Epithelial cell of esophagus (primary cell): ENCODE measurements around the gene PKM.

Experiments used
- DNase-seq: peaks from one replicate; pipeline ENCODE4 v3.0.0; 2010; ENCODE audit warnings: low read depth
- H3K4me3 ChIP-seq: 2 replicates; pipeline ENCODE4 v1.5.1; 2011; ENCODE audit warnings: mild to moderate bottlenecking, low read length, control low read depth
- CTCF ChIP-seq: IDR thresholded peaks from 2 replicates; pipeline ENCODE4 v1.5.1; 2011; ENCODE audit warnings: low read depth, mild to moderate bottlenecking, low read length, control low read depth, inconsistent platforms; ENCODE audit not compliant: insufficient read depth; ENCODE audit errors: missing control alignments

Gene PKM

DNA sequence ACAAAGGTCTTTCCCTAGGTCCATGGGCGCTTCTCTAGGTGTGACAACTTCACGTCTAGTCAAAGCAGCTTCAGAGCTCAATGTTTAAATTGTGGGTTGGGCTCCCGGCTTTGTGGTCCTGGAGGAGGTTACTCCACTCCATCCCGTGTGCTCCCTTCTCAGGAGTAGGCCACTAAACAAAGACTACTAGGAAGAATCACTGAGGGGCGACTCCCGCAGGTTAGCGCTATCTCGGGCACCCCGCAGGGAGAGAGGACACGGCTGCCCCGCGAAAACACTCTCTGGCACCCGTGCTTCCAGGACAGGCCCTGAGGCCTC lies 40.9 kb upstream of the PKM start:
- H3K4me3 ChIP-seq = peak overlapping the region; percentile 74
- no peak for TF ChIP-seq CTCF
- peak; percentile 24 for DNase-seq

GRCh38 chr15:72271221-72271620 lies 40.2 kb upstream of the PKM start:
- no peak for TF ChIP-seq CTCF
- peak overlapping the region; percentile 74 for H3K4me3 ChIP-seq
- no peak for DNase-seq

DNA sequence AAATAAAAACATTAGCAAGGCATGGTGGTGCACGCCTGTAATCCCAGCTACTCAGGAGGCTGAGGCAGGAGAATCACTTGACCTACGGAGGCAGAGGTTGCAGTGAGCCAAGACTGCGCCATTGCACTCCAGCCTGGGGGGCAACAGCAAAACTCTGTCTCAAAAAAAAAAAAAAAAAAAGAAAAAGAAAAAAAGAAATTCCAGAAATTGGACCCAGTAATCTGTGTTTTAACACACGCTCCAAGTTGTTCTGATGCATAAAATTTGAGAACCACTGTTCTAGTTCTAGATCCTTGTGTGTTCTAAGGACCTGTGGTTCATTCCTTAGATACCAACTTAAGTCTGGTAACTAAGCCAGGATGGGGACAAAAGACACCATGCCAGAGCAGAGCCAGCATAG lies 38.7 kb upstream of the PKM start:
- TF ChIP-seq CTCF = no peak
- no peak for DNase-seq
- no peak overlapping the region for H3K4me3 ChIP-seq

- no peak for TF ChIP-seq CTCF
- H3K4me3 ChIP-seq = no peak overlapping the region
- no peak for DNase-seq
Observed at GRCh38 chr15:72265031-72265430, 34.0 kb upstream of the PKM start.

GRCh38 chr15:72252663-72253299 lies 21.8 kb upstream of the PKM start:
- no peak for DNase-seq
- no peak overlapping the region for H3K4me3 ChIP-seq
- no peak for TF ChIP-seq CTCF

DNA sequence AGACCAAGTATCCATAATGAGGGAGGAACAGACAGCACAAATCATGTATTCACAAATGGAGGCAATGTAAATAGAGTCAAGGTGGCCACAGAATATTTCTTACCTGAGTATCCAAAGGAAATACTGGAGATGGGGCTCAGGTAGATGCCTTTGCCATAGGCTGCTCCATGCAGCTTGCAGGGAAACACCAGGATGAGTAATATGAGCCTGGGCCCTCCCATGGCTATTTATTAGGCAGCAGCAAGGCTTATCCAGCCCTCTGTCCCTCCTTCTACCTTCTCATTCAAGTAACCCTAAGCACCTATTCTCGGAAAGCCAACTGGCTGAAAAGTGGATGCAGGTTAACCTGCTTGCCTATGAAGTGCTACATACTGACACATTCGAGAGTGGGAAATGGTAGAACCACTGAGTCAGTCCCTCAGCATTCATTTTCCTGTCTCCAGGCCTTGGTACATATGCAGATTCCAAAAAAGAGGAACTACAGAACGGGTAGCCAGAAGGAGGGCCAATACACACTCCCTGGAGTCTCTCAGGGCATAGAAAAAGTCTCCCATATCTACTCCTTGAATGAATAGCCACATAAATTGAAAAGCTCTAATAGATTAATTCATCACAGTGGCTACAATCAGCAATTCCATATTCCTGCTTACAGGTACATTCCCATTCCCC lies 18.3 kb upstream of the PKM start:
- peak; percentile 5 for DNase-seq
- TF ChIP-seq CTCF = no peak
- no peak overlapping the region for H3K4me3 ChIP-seq

GRCh38 chr15:72248514-72248913 lies 17.5 kb upstream of the PKM start:
- H3K4me3 ChIP-seq = no peak overlapping the region
- no peak for TF ChIP-seq CTCF
- no peak for DNase-seq
